MCF 10A (cell line): ENCODE measurements around the gene ATP6V0A4. TPM values are rescaled to one million over a fixed set of nuclear protein-coding genes. Genes with fewer than 3 reads are reported as not detected.

Source experiments
- BruUV-seq: library from RNA; stranded (reverse); fragments of 400-500 nt; replicated peaks from 2 replicates; lab custom pipeline; 2021; lab: Mats Ljungman, UMichigan
- CTCF ChIA-PET: fragments of 300-600 bp; sonication (Branson Sonifier 250); formaldehyde crosslinking; extraction: SDS; loops from one replicate; lab custom pipeline; 2021; ENCODE audit warnings: antibody characterized with exemption, inconsistent platforms; lab: Yijun Ruan, JAX
- POLR2A ChIA-PET: fragments of 300-600, 350-650 bp; sonication (Branson Sonifier 250); formaldehyde crosslinking; extraction: SDS; loops from one replicate; lab custom pipeline; 2020; ENCODE audit warnings: antibody characterized with exemption, inconsistent platforms; lab: Yijun Ruan, JAX
- DNase-seq: peaks from one replicate; pipeline ENCODE4 v3.0.0-alpha.2; 2018; ENCODE audit not compliant: unreplicated experiment
- H3K27ac Mint-ChIP-seq: one replicate; pipeline ENCODE4 v1.8.0; 2022; ENCODE audit warnings: mild to moderate bottlenecking, low read depth, mixed read lengths; ENCODE audit not compliant: unreplicated experiment
- H3K27me3 Mint-ChIP-seq: one replicate; pipeline ENCODE4 v1.8.0; 2022; ENCODE audit warnings: mixed read lengths; ENCODE audit not compliant: insufficient read depth, unreplicated experiment
- H3K36me3 Mint-ChIP-seq: one replicate; pipeline ENCODE4 v1.8.0; 2022; ENCODE audit warnings: mild to moderate bottlenecking, moderate library complexity, mixed read lengths; ENCODE audit not compliant: insufficient read depth, unreplicated experiment
- H3K4me1 Mint-ChIP-seq: one replicate; pipeline ENCODE4 v1.8.0; 2022; ENCODE audit warnings: mixed read lengths; ENCODE audit not compliant: insufficient read depth, unreplicated experiment
- H3K4me3 Mint-ChIP-seq: one replicate; pipeline ENCODE4 v1.8.0; 2022; ENCODE audit warnings: mild to moderate bottlenecking, moderate library complexity, mixed read lengths; ENCODE audit not compliant: unreplicated experiment
- H3K9me3 Mint-ChIP-seq: one replicate; pipeline ENCODE4 v1.8.0; 2022; ENCODE audit warnings: mixed read lengths; ENCODE audit not compliant: unreplicated experiment
- intact Hi-C: fragments of 100-400 bp; cut with micrococcal nuclease; formaldehyde crosslinking; loops from 2 replicates; pipeline ENCODE4 v1.14.1; 2022
- total RNA-seq: library from RNA; stranded (reverse); gene quantifications from 2 replicates; pipeline ENCODE4 v1.2.3, GENCODE V29; 2022
- TF ChIP-seq, protein P1 (sequence below): fragments of 200-600 bp; IDR thresholded peaks from one replicate; pipeline ENCODE4 v1.8.0; 2022; ENCODE audit warnings: antibody characterized with exemption, mild to moderate bottlenecking; ENCODE audit not compliant: unreplicated experiment

The ATP6V0A4 gene
- total RNA-seq, 1 experiment from 2014 or later, result 0.40 TPM

DNA sequence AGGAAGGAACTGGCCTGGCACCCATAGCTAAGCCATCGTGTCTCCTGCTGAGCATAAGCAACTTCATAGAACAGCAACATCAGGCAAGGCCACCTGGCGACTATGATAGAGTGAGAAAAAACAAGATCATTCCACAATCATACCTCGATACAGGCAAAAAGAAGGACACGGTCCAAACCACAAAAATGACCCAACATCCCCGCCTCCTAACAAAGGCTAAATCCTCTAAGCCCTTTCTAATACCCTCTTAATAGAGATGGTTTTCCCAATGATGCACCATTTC, 56.6 kb downstream of the ATP6V0A4 start:
- TF ChIP-seq, protein P1, sequence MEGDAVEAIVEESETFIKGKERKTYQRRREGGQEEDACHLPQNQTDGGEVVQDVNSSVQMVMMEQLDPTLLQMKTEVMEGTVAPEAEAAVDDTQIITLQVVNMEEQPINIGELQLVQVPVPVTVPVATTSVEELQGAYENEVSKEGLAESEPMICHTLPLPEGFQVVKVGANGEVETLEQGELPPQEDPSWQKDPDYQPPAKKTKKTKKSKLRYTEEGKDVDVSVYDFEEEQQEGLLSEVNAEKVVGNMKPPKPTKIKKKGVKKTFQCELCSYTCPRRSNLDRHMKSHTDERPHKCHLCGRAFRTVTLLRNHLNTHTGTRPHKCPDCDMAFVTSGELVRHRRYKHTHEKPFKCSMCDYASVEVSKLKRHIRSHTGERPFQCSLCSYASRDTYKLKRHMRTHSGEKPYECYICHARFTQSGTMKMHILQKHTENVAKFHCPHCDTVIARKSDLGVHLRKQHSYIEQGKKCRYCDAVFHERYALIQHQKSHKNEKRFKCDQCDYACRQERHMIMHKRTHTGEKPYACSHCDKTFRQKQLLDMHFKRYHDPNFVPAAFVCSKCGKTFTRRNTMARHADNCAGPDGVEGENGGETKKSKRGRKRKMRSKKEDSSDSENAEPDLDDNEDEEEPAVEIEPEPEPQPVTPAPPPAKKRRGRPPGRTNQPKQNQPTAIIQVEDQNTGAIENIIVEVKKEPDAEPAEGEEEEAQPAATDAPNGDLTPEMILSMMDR, result no peak
- ChIA-PET CTCF (interaction anchor here (0.9 to 1.0 kb wide), 2 partner anchors 582 to 837 kb away, joined by 3 to 5 read pairs; no protein-coding TSS in a partner anchor), POLR2A (no interaction called here)
- Mint-ChIP-seq H3K4me3 (no peak overlapping the region), H3K36me3 (no peaks in the 10 kb centered on the region), H3K27ac (no peak overlapping the region), H3K4me1 (peaks cover 9% of the 10 kb centered on the region), H3K27me3 (no peaks in the 10 kb centered on the region), H3K9me3 (no peaks in the 10 kb centered on the region)
- BruUV-seq, result no TSS peak
- DNase-seq, result no peak
- intact Hi-C loops, result no loop called here

- H3K9me3 Mint-ChIP-seq, result no peaks in the 10 kb centered on the region
- intact Hi-C loops, result loop anchor here (2.0 kb wide), 3 partner anchors 127 to 731 kb away; no protein-coding TSS in a partner anchor
- peaks cover 9% of the 10 kb centered on the region for H3K4me1 Mint-ChIP-seq
- TF ChIP-seq, protein P1, result no peak
- H3K27me3 Mint-ChIP-seq, result no peaks in the 10 kb centered on the region
- ChIA-PET POLR2A (interaction anchor here (1.6 kb wide), 1 partner anchor 278 kb away, joined by 4 read pairs; no protein-coding TSS in a partner anchor), CTCF (interaction anchor here (1.0 to 3.2 kb wide), 4 partner anchors 17 to 737 kb away, joined by 4 to 72 read pairs (median 11); no protein-coding TSS in a partner anchor)
- no peak for DNase-seq
- no TSS peak for BruUV-seq
- no peaks in the 10 kb centered on the region for H3K36me3 Mint-ChIP-seq
- no peak overlapping the region for H3K4me3 Mint-ChIP-seq
- no peak overlapping the region for H3K27ac Mint-ChIP-seq
Observed at GRCh38 chr7:138739859-138740258, 58.1 kb downstream of the ATP6V0A4 start.

GRCh38 chr7:138738551-138739335, 59.3 kb downstream of the ATP6V0A4 start:
- Mint-ChIP-seq H3K36me3 (no peaks in the 10 kb centered on the region), H3K4me1 (peaks cover 9% of the 10 kb centered on the region), H3K27me3 (no peaks in the 10 kb centered on the region), H3K4me3 (no peak overlapping the region), H3K27ac (peak overlapping the region; percentile 25), H3K9me3 (no peaks in the 10 kb centered on the region)
- no TSS peak for BruUV-seq
- intact Hi-C loops, result loop anchor here (1.0 to 2.0 kb wide), 7 partner anchors 128 to 835 kb away; no protein-coding TSS in a partner anchor
- DNase-seq, result peak; percentile 84
- CTCF ChIA-PET, result interaction anchor here (0.6 to 3.2 kb wide), 60 partner anchors 9 to 1135 kb away, joined by 3 to 72 read pairs (median 4); no protein-coding TSS in a partner anchor
- POLR2A ChIA-PET, result interaction anchor here (1.0 to 1.6 kb wide), 4 partner anchors 277 to 730 kb away, joined by 3 to 4 read pairs (median 3); no protein-coding TSS in a partner anchor
- TF ChIP-seq, protein P1, result peak; percentile 88

- no peak overlapping the region for H3K27ac Mint-ChIP-seq
Observed at GRCh38 chr7:138738114-138738513, 59.9 kb downstream of the ATP6V0A4 start.

More at GRCh38 chr7:138738114-138738513, 59.9 kb downstream of the ATP6V0A4 start:
- Mint-ChIP-seq H3K4me1 (peaks cover 9% of the 10 kb centered on the region), H3K36me3 (no peaks in the 10 kb centered on the region), H3K27me3 (no peaks in the 10 kb centered on the region), H3K4me3 (no peak overlapping the region), H3K9me3 (no peaks in the 10 kb centered on the region)
- BruUV-seq, result no TSS peak
- ChIA-PET POLR2A (interaction anchor here (1.0 to 1.6 kb wide), 3 partner anchors 276 to 729 kb away, joined by 3 to 4 read pairs (median 3); no protein-coding TSS in a partner anchor), CTCF (interaction anchor here (0.6 to 3.2 kb wide), 44 partner anchors 9 to 1134 kb away, joined by 3 to 72 read pairs (median 4); no protein-coding TSS in a partner anchor)
- intact Hi-C loops, result loop anchor here (1.0 to 2.0 kb wide), 7 partner anchors 129 to 835 kb away; no protein-coding TSS in a partner anchor
- TF ChIP-seq, protein P1, result no peak
- DNase-seq, result no peak
